GM12878 (cell line): ENCODE data around the gene GGNBP2. TPM values are rescaled to one million over a fixed set of nuclear protein-coding genes. Genes with fewer than 3 reads are reported as not detected.

Experiments
- ATAC-seq: fragments of 200-7000 bp; cut with Tn5 transposase; 3 replicates; pipeline ENCODE4 v1.9.1; 2020; ENCODE audit warnings: mild to moderate bottlenecking, moderate library complexity
- BruUV-seq: library from RNA; stranded (reverse); fragments of 400-500 nt; replicated peaks from 2 replicates; lab custom pipeline; 2021; lab: Mats Ljungman, UMichigan
- CTCF ChIA-PET: fragments of 300-600 bp; sonication (Branson Sonifier 250); formaldehyde crosslinking; extraction: SDS; loops from one replicate; lab custom pipeline; 2021; ENCODE audit warnings: inconsistent platforms; lab: Yijun Ruan, JAX
- POLR2A ChIA-PET: fragments of 350-600 bp; formaldehyde crosslinking; extraction: SDS; loops from one replicate; lab custom pipeline; 2021; ENCODE audit warnings: inconsistent platforms; lab: Charles Lee
- RAD21 ChIA-PET: fragments of 300-600 bp; sonication (Branson Sonifier 250); formaldehyde crosslinking; loops from one replicate; lab custom pipeline; 2023; ENCODE audit warnings: antibody characterized with exemption; ENCODE audit not compliant: unreplicated experiment; lab: Charles Lee
- SMC1A ChIA-PET: fragments of 300-600 bp; sonication (Branson Sonifier 250); formaldehyde crosslinking; loops from one replicate; lab custom pipeline; 2023; ENCODE audit not compliant: unreplicated experiment, uncharacterized antibody; lab: Charles Lee
- DNase-seq: peaks from one replicate; pipeline ENCODE4 v3.0.0-alpha.2; 2011; ENCODE audit warnings: low read depth, low spot score
- FAIRE-seq: peaks from 3 replicates; lab custom pipeline; 2011; peaks lifted over from hg19 to GRCh38; lab: Jason Lieb, UNC
- H2AFZ ChIP-seq: 2 replicates; pipeline ENCODE4 v1.6.0; 2011; ENCODE audit warnings: low read depth, low read length, control low read depth; ENCODE audit not compliant: control insufficient read depth
- H3K27ac ChIP-seq: 2 replicates; pipeline ENCODE4 v1.5.1; 2011; ENCODE audit warnings: control low read depth; ENCODE audit not compliant: control insufficient read depth, insufficient read depth
- H3K27me3 ChIP-seq, 2 experiments: replicated peaks in 1 of 2; 2 replicates each; pipeline versions ENCODE4 v1.6.0 to v1.6.1; 2011; ENCODE audit warnings: low read length in 1 of 2; ENCODE audit not compliant: control insufficient read depth in 2 of 2, insufficient read depth in 2 of 2
- H3K36me3 ChIP-seq, 2 experiments: 2 replicates each; pipeline ENCODE4 v1.5.1; 2011; ENCODE audit warnings: low read length in 1 of 2; ENCODE audit not compliant: control insufficient read depth in 2 of 2, insufficient read depth in 2 of 2
- H3K4me1 ChIP-seq: 2 replicates; pipeline ENCODE4 v1.6.1; 2011; ENCODE audit warnings: mild to moderate bottlenecking, low read length, moderate library complexity, mixed read lengths; ENCODE audit not compliant: control insufficient read depth, insufficient read depth
- H3K4me2 ChIP-seq: 2 replicates; pipeline ENCODE4 v1.6.0; 2011; ENCODE audit warnings: control low read depth; ENCODE audit not compliant: control insufficient read depth, insufficient read depth
- H3K4me3 ChIP-seq: fragments of 200-600 bp; sonication (generic); 2 replicates; pipeline ENCODE4 v1.5.1; 2016
- H3K79me2 ChIP-seq: 2 replicates; pipeline ENCODE4 v1.6.0; 2011; ENCODE audit warnings: low read length; ENCODE audit not compliant: control insufficient read depth, insufficient read depth
- H3K9ac ChIP-seq: 2 replicates; pipeline ENCODE4 v1.8.0; 2011; ENCODE audit warnings: low read length, control low read depth, mixed read lengths; ENCODE audit not compliant: control insufficient read depth, insufficient read depth
- H3K9me3 ChIP-seq: replicated peaks from 3 replicates; pipeline ENCODE4 v1.5.1; 2011; ENCODE audit warnings: mild to moderate bottlenecking, low read length; ENCODE audit not compliant: control insufficient read depth, insufficient read depth
- H4K20me1 ChIP-seq: 2 replicates; pipeline ENCODE4 v1.6.0; 2011; ENCODE audit not compliant: control insufficient read depth, insufficient read depth
- E2F8 ChIP-seq: fragments of 450-650 bp; IDR thresholded peaks from 2 replicates; pipeline ENCODE4 v1.6.1; 2018; ENCODE audit warnings: mild to moderate bottlenecking, low read depth, moderate library complexity; ENCODE audit not compliant: partially characterized antibody
- E4F1 ChIP-seq: fragments of 450-650 bp; IDR thresholded peaks from 2 replicates; pipeline ENCODE4 v1.6.1; 2018; ENCODE audit warnings: borderline replicate concordance, mild to moderate bottlenecking; ENCODE audit not compliant: partially characterized antibody
- HDGF ChIP-seq: fragments of 450-650 bp; IDR thresholded peaks from 2 replicates; pipeline ENCODE4 v1.6.1; 2016; ENCODE audit warnings: antibody characterized with exemption
- NKRF ChIP-seq: fragments of 450-650 bp; conservative IDR thresholded peaks from 2 replicates; pipeline ENCODE4 v1.6.1; 2017; ENCODE audit warnings: mild to moderate bottlenecking, moderate library complexity
- POLR2AphosphoS2 ChIP-seq: IDR thresholded peaks from 2 replicates; pipeline ENCODE4 v1.6.1; 2011; ENCODE audit warnings: low read depth, mild to moderate bottlenecking, low read length, improper control_type of control experiment, moderate library complexity
- WGBS: methylation state at CpG from one replicate; pipeline ENCODE4 v1.1.6; 2016; ENCODE audit warnings: low lambda C conversion rate; ENCODE audit not compliant: insufficient replicate concordance, insufficient coverage; ENCODE audit errors: missing lambda C conversion rate; 5-methylcytosine and 5-hydroxymethylcytosine counted together
- in situ Hi-C: fragments of 300-500 bp; cut with MboI; formaldehyde crosslinking; loops from 9 replicates; pipeline ENCODE4 v1.14.3; 2018; ENCODE audit warnings: mixed read lengths
- intact Hi-C: fragments of 100-400 bp; cut with micrococcal nuclease; formaldehyde crosslinking; loops from one replicate; pipeline ENCODE4 v1.14.2; 2022; ENCODE audit not compliant: unreplicated experiment
- polyA plus RNA-seq, 11 experiments: library from polyadenylated mRNA; depleted of rRNA in 4 of 11; unstranded in 6 of 11; stranded (reverse) in 5 of 11; fragments of >200 nt; fragmentation: Nextera tagmentation in 4 of 11; fragmentation: Illumina TruSeq in 1 of 11; extraction: Ambion mirVana in 4 of 11; extraction: Trizol in 1 of 11; gene quantifications; 1 replicate in 1 of 11; 2 replicates in 10 of 11; pipeline versions ENCODE4 v1.2.1 to v1.2.3, GENCODE V29; 2011 to 2016; ENCODE audit warnings: inconsistent platforms in 2 of 11, missing spikeins in 2 of 11, low read depth in 1 of 11
- total RNA-seq, 4 experiments: library from RNA; depleted of rRNA in 3 of 4; stranded (reverse); fragments of >200 nt in 3 of 4; fragmentation: Illumina TruSeq in 1 of 4; extraction: Trizol in 1 of 4; gene quantifications; 2 replicates each; pipeline versions ENCODE4 v1.2.1 to v1.2.3, GENCODE V29; 2013 to 2021

The GGNBP2 gene
- total and polyA plus RNA-seq, 10 of the 15 experiments (the other 5 are each of a cell fraction or from before 2014, with no cell fraction given): 36.3 to 82.0 (median 50.0) TPM

- no peak for TF ChIP-seq NKRF
- TF ChIP-seq POLR2AphosphoS2: no peak
- TF ChIP-seq E2F8: no peak
- TF ChIP-seq HDGF: no peak
These were observed 18.8 kb upstream of the GGNBP2 start (continued) for GRCh38 chr17:36525888-36526287.

GRCh38 chr17:36527621-36528250 lies 17.0 kb upstream of the GGNBP2 start:
- ATAC-seq (no peak), FAIRE-seq (no peak), DNase-seq (no peak)
- Histone ChIP-seq H2AFZ (no peak overlapping the region), H3K27me3 (no peaks in the 10 kb centered on the region), H3K79me2 (no peaks in the 10 kb centered on the region; the same call in none of the 2 replicates), H3K9me3 (no peaks in the 10 kb centered on the region), H3K9ac (no peak overlapping the region), H3K4me1 (no peaks in the 10 kb centered on the region), H3K27ac (no peak overlapping the region), H3K4me2 (no peak overlapping the region), H3K4me3 (no peak overlapping the region), H3K36me3 (peaks cover 15 to 23% of the 10 kb centered on the region in 2 experiments), H4K20me1 (no peaks in the 10 kb centered on the region)
- no TSS peak for BruUV-seq
- ChIA-PET RAD21 (no interaction called here), CTCF (no interaction called here), SMC1A (no interaction called here), POLR2A (no interaction called here)
- in situ Hi-C loops: no loop called here
- no peak for TF ChIP-seq E4F1
- intact Hi-C loops: no loop called here
- 89% methylated on average over 7 of the region's 7 CpGs for WGBS
